Renal pelvis (tissue), 4 donors: ENCODE data around the gene SIK3. TPM values are rescaled to one million over a fixed set of nuclear protein-coding genes. Genes with fewer than 3 reads are reported as not detected.

ENCODE experiments used
- DNase-seq: peaks from one replicate; pipeline ENCODE4 v3.0.0-alpha.2; 2013
- polyA plus RNA-seq, 3 donors: library from polyadenylated mRNA; unstranded; fragments of 120-200 nt; gene quantifications; one replicate each; pipeline ENCODE4 v1.2.1, GENCODE V29; 2013; ENCODE audit not compliant: insufficient read length in 3 of 3

The SIK3 gene
- polyA plus RNA-seq, 3 donors: 34.9 to 46.3 (median 45.6) TPM

DNA sequence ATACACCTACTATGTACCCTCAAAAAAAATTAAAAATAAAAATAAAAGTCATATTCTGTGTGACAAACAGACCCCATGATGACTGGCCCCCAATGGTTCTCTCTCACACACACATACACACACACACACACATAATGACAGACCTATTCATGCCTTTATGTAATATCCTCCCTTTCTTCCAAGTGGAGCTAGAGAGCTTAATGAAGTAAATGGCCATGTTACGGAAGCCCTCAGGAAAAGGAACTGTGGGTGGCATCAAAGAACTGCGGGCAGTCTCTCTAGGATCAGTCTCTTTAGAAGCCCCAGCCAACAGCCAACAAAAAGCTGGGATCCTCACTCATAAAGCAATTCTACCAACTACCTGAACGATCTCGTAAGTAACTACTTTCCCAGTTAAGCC is 125.5 kb downstream of the SIK3 start:
- DNase-seq: no peak

DNA sequence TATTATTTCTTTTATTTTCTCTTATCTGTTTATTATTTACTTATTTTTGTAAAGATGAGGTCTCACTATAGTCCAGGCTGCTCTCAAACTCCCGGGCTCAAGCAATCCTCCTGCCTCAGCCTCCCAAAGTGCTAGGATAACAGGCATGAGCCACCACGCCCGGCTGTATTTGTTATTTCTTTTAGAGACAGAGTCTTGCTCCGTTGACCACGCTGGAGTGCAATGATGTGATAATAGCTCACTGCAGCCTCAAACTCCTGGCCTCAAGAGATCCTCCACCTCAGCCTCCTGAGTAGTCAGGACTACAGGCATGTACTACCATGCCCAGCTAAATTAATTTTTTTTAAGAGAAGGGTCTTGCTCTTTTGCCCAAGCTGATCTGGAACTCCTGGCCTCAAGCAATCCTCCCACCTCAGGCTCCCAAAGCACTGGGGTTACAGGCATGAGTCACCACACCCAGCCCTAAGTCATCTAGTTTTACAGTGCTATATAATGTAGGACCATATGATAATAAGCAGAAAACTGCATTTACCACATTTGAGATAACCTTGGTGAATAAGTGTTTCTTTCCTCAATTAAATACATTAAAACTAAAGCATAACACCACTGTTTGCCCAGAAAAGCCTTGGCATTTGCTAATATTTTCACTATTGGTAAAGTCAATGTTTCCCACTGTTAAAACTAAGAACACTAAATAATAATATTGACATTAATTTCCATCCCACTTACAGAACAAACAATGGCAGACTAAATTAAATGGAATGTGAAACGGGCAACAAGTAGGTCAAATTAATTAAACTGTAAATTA is 127.5 kb downstream of the SIK3 start:
- DNase-seq: no peak

DNA sequence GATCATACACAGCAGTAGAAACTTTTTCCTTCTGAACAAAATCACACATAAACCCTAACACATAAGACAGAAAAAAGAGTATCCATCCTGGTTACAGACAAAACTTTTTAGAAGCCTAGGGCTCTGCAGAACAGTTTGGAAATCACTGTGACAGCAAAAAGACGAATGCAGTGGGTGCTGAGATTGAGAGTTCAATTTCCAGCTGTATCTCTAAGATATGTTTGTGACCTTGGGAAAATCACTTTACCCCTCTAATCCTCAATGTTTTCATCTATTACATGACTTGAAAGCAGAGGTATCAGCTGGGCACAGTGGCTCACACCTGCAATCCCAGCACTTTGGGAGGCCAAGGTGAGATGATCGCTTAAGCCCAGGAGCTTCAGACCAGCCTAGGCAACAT is 128.5 kb downstream of the SIK3 start:
- no peak for DNase-seq

DNA sequence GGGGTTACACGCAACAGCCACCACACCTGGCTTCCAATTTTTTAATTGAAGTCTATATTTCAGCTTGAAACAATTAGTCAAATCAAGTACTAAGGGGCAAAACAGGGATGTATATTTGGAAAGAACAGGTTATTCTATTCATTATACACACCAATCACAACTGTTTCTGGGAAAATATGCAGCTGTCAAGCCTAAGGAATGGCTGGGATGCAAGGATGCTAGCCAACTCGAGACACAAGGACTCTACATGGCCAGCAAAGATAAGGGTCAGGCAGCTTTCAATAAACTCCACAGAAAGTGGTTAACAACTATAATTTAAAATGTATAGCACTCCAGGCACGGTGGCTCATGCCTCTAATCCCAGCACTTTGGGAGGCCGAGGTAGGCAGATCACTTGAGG is 134.0 kb downstream of the SIK3 start:
- DNase-seq: no peak

- no peak for DNase-seq
These were observed 134.4 kb downstream of the SIK3 start for GRCh38 chr11:116963813-116964212.

- DNase-seq: peak; percentile 23
These were observed 136.1 kb downstream of the SIK3 start for GRCh38 chr11:116962108-116962507.

DNA sequence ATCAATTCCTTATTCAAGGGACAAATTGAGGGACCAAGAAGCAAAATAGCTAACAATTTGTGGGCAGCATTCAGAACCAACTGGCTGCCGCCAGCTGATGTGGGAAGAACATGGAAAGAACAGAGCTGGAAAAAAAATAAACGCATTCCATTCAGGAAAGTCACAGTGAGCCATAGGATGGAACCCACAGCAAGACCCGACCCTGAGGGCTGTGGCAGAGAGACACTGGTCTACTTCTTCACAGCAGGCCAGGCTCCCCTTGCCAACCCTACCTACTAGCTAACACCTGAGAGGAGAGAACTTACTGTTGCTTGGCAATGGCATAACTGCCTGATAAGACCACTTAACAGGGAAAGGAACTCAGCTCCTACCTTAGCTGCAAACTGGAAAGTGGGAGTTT is 137.3 kb downstream of the SIK3 start:
- no peak for DNase-seq

DNA sequence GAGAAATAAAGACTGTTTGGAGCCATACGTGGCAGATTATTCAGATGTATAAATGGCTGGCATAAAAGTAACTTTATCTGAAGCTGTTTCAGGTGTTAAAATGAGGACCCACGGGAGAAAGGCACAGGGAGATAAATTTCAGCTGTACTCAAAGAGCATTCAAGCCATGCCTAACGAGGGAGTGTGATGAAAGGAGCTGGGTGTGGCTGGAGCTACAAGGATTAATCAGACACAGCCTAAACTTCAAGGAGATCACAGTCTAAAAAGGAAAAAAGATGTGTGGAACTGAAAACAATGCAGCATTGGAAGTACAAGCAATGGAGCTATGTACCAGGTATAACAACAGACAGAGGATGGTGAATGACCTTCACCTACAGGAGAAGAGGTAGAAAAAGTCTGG is 140.0 kb downstream of the SIK3 start:
- no peak for DNase-seq

- no peak for DNase-seq
These were observed 142.3 kb downstream of the SIK3 start for GRCh38 chr11:116955949-116956348.

GRCh38 chr11:116955548-116955947 is 142.7 kb downstream of the SIK3 start:
- DNase-seq: no peak

DNA sequence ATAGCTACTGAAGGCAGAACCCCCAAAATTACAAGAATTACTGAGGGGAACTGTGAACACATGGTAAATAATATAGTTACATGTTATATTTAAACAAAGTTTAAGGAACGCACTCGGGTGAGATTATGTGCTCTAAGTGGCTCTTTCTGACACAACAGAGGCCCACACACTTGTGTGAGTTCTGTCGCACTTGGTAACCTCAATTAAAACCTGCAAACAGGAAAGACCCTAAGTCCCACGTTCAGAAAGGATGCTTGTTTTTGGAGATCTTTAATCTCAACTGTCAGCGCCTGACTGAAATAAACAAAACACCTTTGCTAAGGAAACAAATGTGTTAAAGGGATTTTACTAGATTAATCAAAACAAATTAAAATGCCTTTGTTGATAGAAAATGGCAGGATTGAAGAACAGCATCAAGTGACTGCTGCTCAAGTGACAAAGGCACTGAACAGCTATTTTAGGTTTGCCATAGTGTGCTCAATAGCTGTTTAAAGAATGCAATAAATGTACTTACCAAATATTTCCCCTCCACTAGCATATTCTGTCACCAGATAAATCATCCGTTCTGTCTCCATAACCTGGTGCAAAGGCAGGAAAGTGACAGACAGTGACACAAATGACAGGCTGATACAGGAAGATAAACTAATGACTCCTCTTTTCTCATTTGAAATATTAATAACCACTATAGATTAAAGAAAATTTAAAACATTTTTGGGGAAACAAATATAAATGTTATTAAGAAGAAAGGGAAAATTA is 144.5 kb downstream of the SIK3 start:
- no peak for DNase-seq

- no peak for DNase-seq
These were observed 146.5 kb downstream of the SIK3 start for GRCh38 chr11:116951762-116952161.

- no peak for DNase-seq
These were observed 148.0 kb downstream of the SIK3 start for GRCh38 chr11:116950210-116950609.

DNA sequence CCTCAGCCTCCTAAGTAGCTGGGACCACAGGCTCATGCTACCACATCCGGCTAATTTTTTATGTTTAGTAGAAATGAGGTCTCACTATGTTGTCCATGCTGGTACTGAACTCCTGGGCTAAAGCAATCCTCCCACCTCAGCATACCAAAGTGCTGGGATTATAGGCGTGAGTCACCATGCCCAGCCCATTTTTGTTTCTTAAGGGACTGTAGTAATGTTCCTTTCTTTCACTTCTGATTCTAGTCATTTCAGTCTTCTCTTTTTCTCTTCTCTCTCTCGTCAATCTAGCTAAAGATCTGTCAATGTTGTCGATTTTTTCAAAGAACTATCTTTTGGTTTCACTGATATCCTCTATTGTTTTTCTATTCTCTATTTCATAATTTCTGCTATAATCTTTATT is 149.8 kb downstream of the SIK3 start:
- no peak for DNase-seq

GRCh38 chr11:116946414-116946813 is 151.8 kb downstream of the SIK3 start:
- no peak for DNase-seq

- DNase-seq: no peak
These were observed 158.7 kb downstream of the SIK3 start for GRCh38 chr11:116939499-116939898.

DNA sequence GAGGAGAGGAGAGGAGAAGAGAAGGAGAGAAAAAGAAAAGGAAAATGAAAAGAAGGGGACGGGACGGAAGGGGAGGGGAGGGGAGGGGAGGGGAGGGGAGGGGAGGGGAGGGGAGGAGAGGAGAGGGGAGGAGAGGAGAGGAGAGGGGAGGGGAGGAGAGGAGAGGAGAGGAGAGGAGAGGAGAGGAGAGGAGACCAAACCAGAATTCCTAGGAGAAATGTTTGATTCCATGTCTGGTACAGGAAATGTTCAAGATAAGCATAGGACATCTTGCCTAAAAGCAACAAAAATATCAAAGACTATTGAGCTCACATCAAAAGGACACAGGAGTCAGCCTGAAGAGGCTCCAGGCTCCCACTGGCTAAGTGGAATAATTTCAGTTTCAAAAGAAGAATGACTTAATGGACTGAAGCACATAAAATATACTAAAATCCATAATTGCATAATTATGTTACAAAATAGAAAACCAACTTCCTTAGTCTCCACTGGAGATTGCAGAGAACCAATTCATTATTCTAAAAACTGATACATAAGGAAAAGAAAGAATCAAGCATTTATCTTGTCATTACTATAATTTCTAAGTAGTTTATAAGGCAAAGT is 159.7 kb downstream of the SIK3 start:
- no peak for DNase-seq

GRCh38 chr11:116936754-116937446 is 161.3 kb downstream of the SIK3 start:
- DNase-seq: no peak

GRCh38 chr11:116935514-116935913 is 162.7 kb downstream of the SIK3 start:
- no peak for DNase-seq

- no peak for DNase-seq
These were observed 163.1 kb downstream of the SIK3 start for GRCh38 chr11:116935089-116935488.

- no peak for DNase-seq
These were observed 164.3 kb downstream of the SIK3 start for GRCh38 chr11:116933961-116934360.

DNA sequence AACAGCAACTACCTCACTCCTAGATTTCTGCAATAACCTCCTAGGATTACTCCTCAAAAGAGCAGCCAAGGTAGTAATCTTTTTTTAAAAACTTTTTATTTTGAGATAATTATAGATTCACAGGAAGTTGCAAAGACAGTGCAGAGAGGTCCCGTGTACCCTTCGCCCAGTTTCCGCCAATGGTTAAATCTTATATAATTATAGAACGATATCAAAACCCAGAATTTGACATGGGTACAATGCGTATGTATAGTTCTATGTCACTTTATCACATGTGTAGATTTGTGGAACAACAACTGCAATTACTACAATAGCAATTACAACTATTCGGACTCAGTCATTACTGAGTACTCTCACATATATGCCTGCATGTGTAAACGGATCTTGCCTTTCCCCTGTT is 166.0 kb downstream of the SIK3 start:
- no peak for DNase-seq
